ENCODE data around the gene GTF2IRD1. TPM values are rescaled to one million over a fixed set of nuclear protein-coding genes. Genes with fewer than 3 reads are reported as not detected.
"Not testable (repeated sequence)": the region's sequence is repeated elsewhere in the genome, so short reads cannot be mapped to it uniquely, and the experiment has no call there.

GTF2IRD1 gene
- total RNA-seq, 1 experiment from 2014 or later: not detected

DNA sequence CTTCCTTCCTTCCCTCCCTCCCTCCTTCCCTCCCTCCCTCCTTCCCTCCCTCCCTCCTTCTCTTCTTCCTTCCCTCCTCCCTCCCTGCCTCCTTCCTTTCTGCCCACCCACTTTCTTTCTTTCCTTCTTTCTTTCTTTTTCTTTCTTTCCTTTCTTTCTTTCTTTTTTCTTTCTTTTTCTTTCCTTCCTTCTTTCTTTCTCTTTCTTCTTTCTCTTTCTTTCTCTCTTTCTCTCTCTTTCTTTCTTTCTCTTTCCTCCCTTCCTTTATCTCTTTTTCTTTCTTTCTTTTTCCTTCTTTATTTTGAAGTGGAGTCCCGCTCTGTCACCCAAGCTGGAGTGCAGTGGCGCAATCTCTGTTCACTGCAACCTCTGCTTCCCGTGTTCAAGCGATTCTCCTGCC lies 33.7 kb upstream of the GTF2IRD1 start:
- H3K4me1 ChIP-seq (ENCODE audit: low read length): no peaks in the 10 kb centered on the region
- H3K36me3 ChIP-seq (ENCODE audit: insufficient read depth, low read length): no peaks in the 10 kb centered on the region
- H3K4me3 ChIP-seq (ENCODE audit: low read length): no peak overlapping the region
- no peak overlapping the region for H3K27ac ChIP-seq (ENCODE audit: low read length)
- H3K9me2 ChIP-seq (replicated peaks; ENCODE audit: insufficient read depth, low read length): no peaks in the 10 kb centered on the region
- H4K20me1 ChIP-seq (ENCODE audit: insufficient read depth, low read depth, low read length): no peaks in the 10 kb centered on the region
- no peaks in the 10 kb centered on the region for H3K27me3 ChIP-seq (ENCODE audit: low read length)
- no peaks in the 10 kb centered on the region for H3K9me3 ChIP-seq (ENCODE audit: low read length)
- no peak overlapping the region for H3K4me2 ChIP-seq (ENCODE audit: low read depth, low read length, poor library complexity, severe bottlenecking)
- H3K79me2 ChIP-seq (ENCODE audit: low read length): no peaks in the 10 kb centered on the region
- H2AFZ ChIP-seq (ENCODE audit: low read length): no peak overlapping the region
- no peak overlapping the region for H3K9ac ChIP-seq (ENCODE audit: low read length)
- DNase-seq: no peak

DNA sequence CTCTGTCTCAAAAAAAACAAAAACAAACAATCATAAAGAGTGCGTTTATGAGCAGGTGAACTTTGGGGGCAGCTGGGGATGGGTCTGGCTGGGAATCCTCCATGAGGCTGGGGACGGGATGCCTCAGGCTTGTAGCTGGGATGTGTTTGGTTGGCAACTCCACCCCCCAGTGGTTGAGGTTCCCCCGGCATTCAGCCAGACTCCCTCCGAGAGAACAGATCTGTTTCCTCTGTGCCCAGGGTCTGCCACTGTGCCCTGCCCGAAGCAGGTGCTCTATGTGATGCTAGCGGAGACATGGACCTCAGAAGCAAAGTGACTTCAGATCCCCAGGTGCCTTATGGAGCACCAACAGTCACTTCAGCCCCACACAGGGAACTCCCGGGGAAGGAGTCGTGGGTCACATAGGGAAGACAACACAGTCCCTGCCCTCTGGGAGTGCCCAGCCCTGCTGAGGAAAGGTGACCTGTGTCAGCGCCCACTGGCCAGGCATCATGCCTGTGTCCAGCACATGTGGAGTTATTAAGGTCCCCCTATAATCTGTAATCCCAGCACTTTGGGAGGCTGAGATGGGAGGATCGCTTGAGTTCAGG lies 29.3 kb upstream of the GTF2IRD1 start:
- Histone ChIP-seq H3K9ac (ENCODE audit: low read length) (no peak overlapping the region), H3K4me3 (ENCODE audit: low read length) (no peak overlapping the region), H4K20me1 (ENCODE audit: insufficient read depth, low read depth, low read length) (no peaks in the 10 kb centered on the region), H2AFZ (ENCODE audit: low read length) (no peak overlapping the region), H3K4me2 (ENCODE audit: low read depth, low read length, poor library complexity, severe bottlenecking) (no peak overlapping the region), H3K9me2 (replicated peaks; ENCODE audit: insufficient read depth, low read length) (no peaks in the 10 kb centered on the region), H3K27ac (ENCODE audit: low read length) (no peak overlapping the region), H3K79me2 (ENCODE audit: low read length) (no peaks in the 10 kb centered on the region), H3K27me3 (ENCODE audit: low read length) (no peaks in the 10 kb centered on the region), H3K9me3 (ENCODE audit: low read length) (no peaks in the 10 kb centered on the region), H3K36me3 (ENCODE audit: insufficient read depth, low read length) (no peaks in the 10 kb centered on the region), H3K4me1 (ENCODE audit: low read length) (no peaks in the 10 kb centered on the region)
- no peak for DNase-seq

DNA sequence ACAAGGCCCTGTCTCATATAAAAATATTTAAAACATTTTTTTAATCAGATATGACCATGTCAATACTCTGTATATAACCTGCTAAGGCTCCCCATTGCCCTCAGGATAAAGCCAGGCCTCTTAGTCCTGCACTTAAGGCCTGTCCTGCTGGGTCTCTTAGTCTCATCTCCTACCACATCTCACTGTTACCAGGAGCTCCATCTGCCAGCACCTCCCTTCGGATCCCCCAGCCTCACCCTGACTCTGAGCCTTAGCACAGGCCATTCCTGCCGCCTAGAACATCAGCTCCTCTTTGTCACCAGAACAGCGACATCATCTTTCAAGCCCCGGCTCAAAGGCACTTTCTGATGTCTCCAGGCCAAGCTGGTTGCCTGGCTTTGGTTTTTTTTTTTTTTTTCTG lies 25.7 kb upstream of the GTF2IRD1 start:
- no peaks in the 10 kb centered on the region for H3K9me2 ChIP-seq (replicated peaks; ENCODE audit: insufficient read depth, low read length)
- H3K4me3 ChIP-seq (ENCODE audit: low read length): no peak overlapping the region
- no peaks in the 10 kb centered on the region for H3K9me3 ChIP-seq (ENCODE audit: low read length)
- no peaks in the 10 kb centered on the region for H3K4me1 ChIP-seq (ENCODE audit: low read length)
- H3K79me2 ChIP-seq (ENCODE audit: low read length): no peaks in the 10 kb centered on the region
- no peaks in the 10 kb centered on the region for H4K20me1 ChIP-seq (ENCODE audit: insufficient read depth, low read depth, low read length)
- no peaks in the 10 kb centered on the region for H3K27me3 ChIP-seq (ENCODE audit: low read length)
- DNase-seq: no peak
- H3K4me2 ChIP-seq (ENCODE audit: low read depth, low read length, poor library complexity, severe bottlenecking): no peak overlapping the region
- H3K9ac ChIP-seq (ENCODE audit: low read length): no peak overlapping the region
- no peaks in the 10 kb centered on the region for H3K36me3 ChIP-seq (ENCODE audit: insufficient read depth, low read length)
- no peak overlapping the region for H3K27ac ChIP-seq (ENCODE audit: low read length)
- H2AFZ ChIP-seq (ENCODE audit: low read length): no peak overlapping the region

DNA sequence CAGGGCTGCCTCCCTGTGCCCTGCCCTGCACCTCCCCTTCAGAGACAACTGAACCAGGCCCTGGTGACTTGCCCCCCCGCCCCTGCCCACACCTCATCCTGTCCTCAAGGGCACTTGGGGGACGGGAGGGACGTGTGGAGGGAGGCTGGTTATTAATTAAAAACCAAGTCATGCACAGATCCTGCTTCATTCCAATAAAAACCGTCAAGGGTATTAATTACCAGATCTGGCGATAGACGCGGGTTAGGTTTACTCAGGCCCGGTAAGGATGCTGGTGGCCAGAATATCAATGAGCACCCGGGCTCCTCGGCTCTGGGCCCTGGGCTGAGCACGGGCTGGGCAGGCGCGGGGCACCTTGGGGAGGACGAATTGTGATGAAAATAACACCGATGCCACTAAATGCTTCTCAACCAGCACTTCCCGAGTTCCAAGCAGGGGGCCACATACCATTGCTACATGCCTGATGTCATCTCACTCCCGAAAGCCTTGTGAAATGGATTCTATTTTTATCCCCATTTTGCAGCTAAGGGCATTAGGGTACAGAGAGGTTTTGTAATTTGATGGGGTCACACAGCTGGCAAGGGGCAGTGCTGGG lies 24.5 kb upstream of the GTF2IRD1 start:
- no peaks in the 10 kb centered on the region for H3K4me1 ChIP-seq (ENCODE audit: low read length)
- no peak overlapping the region for H3K27ac ChIP-seq (ENCODE audit: low read length)
- H3K27me3 ChIP-seq (ENCODE audit: low read length): no peaks in the 10 kb centered on the region
- no peak overlapping the region for H3K9ac ChIP-seq (ENCODE audit: low read length)
- no peaks in the 10 kb centered on the region for H3K79me2 ChIP-seq (ENCODE audit: low read length)
- no peaks in the 10 kb centered on the region for H3K36me3 ChIP-seq (ENCODE audit: insufficient read depth, low read length)
- no peak overlapping the region for H3K4me2 ChIP-seq (ENCODE audit: low read depth, low read length, poor library complexity, severe bottlenecking)
- H3K9me2 ChIP-seq (replicated peaks; ENCODE audit: insufficient read depth, low read length): no peaks in the 10 kb centered on the region
- H3K4me3 ChIP-seq (ENCODE audit: low read length): no peak overlapping the region
- H4K20me1 ChIP-seq (ENCODE audit: insufficient read depth, low read depth, low read length): no peaks in the 10 kb centered on the region
- no peak overlapping the region for H2AFZ ChIP-seq (ENCODE audit: low read length)
- no peaks in the 10 kb centered on the region for H3K9me3 ChIP-seq (ENCODE audit: low read length)
- DNase-seq: no peak

DNA sequence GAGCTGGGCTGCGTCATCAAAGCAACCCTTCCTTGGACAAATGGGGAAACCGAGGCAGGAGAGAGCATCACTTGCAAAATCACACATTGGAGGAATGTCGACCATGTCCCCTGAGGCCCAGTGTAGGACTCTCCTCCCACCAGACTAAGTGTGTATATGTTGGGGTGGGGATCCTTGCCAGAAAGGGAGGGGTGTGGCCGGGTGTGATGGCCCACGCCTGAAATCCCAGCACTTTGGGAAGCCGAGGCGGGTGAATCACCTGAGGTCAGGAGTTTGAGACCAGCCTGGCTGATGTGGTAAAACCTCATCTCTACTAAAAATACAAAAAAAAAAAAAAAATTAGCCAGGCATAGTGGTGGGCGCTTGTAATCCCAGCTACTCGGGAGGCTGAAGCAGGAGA lies 23.3 kb upstream of the GTF2IRD1 start:
- H4K20me1 ChIP-seq (ENCODE audit: insufficient read depth, low read depth, low read length); H3K27me3 ChIP-seq (ENCODE audit: low read length); H3K9me3 ChIP-seq (ENCODE audit: low read length); H3K9ac ChIP-seq (ENCODE audit: low read length); H3K36me3 ChIP-seq (ENCODE audit: insufficient read depth, low read length); H3K4me3 ChIP-seq (ENCODE audit: low read length); H2AFZ ChIP-seq (ENCODE audit: low read length); H3K9me2 ChIP-seq (replicated peaks; ENCODE audit: insufficient read depth, low read length); H3K79me2 ChIP-seq (ENCODE audit: low read length); DNase-seq; H3K4me2 ChIP-seq (ENCODE audit: low read depth, low read length, poor library complexity, severe bottlenecking); H3K4me1 ChIP-seq (ENCODE audit: low read length); H3K27ac ChIP-seq (ENCODE audit: low read length): not testable (repeated sequence)

DNA sequence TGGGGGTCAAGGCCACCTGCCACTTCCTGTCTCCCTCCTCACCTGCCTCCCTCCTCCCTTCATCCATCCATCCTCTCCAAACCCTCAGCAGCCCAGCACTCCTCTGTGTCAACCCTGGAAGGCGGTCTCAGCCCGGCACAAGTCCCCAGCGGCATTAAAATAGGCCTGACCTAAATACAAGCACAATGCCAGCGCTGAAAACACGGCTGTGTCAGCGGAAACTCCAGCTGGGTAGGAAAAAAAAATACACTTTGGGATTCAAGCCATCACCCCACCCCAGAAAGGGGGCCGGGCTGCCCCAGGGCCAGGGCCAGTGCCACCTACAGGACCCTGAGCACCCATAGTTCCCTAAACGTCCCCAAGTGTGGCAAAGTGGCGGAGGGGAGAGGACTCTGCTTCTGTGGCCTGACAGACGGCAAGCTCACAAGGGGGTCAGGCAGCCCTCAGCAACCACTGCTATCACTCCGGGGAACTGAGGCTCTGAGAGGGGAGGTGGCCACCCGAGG lies 22.7 kb upstream of the GTF2IRD1 start:
- Histone ChIP-seq H3K4me2 (ENCODE audit: low read depth, low read length, poor library complexity, severe bottlenecking) (no peak overlapping the region), H3K9me3 (ENCODE audit: low read length) (no peaks in the 10 kb centered on the region), H3K79me2 (ENCODE audit: low read length) (no peaks in the 10 kb centered on the region), H3K27me3 (ENCODE audit: low read length) (no peaks in the 10 kb centered on the region), H3K36me3 (ENCODE audit: insufficient read depth, low read length) (no peaks in the 10 kb centered on the region), H3K4me3 (ENCODE audit: low read length) (no peak overlapping the region), H3K27ac (ENCODE audit: low read length) (no peak overlapping the region), H3K9ac (ENCODE audit: low read length) (no peak overlapping the region), H4K20me1 (ENCODE audit: insufficient read depth, low read depth, low read length) (no peaks in the 10 kb centered on the region), H3K9me2 (replicated peaks; ENCODE audit: insufficient read depth, low read length) (no peaks in the 10 kb centered on the region), H2AFZ (ENCODE audit: low read length) (no peak overlapping the region), H3K4me1 (ENCODE audit: low read length) (no peaks in the 10 kb centered on the region)
- no peak for DNase-seq

DNA sequence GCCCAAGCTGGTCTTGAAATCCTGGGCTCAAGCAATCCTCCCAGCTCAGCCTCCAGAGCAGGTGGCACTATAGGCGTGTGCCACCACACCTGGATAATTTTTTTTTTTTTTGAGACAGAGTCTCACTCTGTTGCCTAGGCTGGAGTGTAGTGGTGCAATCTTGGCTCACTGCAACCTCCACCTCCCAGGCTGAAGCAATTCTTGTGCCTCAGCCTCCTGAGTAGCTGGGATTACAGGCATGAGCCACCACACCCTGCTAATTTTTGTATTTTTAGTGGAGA lies 16.5 kb upstream of the GTF2IRD1 start:
- not testable (repeated sequence) for H4K20me1 ChIP-seq (ENCODE audit: insufficient read depth, low read depth, low read length); H3K9ac ChIP-seq (ENCODE audit: low read length); H3K27ac ChIP-seq (ENCODE audit: low read length); H2AFZ ChIP-seq (ENCODE audit: low read length); H3K4me3 ChIP-seq (ENCODE audit: low read length); H3K27me3 ChIP-seq (ENCODE audit: low read length); H3K36me3 ChIP-seq (ENCODE audit: insufficient read depth, low read length); H3K4me1 ChIP-seq (ENCODE audit: low read length); H3K9me2 ChIP-seq (replicated peaks; ENCODE audit: insufficient read depth, low read length); H3K79me2 ChIP-seq (ENCODE audit: low read length); H3K9me3 ChIP-seq (ENCODE audit: low read length); DNase-seq; H3K4me2 ChIP-seq (ENCODE audit: low read depth, low read length, poor library complexity, severe bottlenecking)

DNA sequence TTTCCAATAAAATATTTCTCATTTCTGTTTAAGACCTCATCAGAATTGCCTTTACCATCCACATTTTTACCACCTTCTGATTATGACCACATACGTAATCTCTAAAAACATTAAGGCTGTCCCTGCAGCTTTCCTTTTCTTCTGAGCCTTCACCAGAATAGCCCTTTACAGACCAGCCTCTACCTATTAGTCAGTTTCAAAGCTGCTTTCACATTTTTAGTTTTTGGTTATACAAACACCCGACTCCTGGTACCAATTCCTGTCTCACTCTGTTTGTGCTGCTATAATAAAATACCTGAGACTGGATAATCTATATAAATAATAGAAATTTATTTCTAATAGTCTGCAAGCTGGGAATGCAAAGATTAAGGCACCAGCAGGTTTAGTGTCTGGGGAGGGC lies 15.4 kb upstream of the GTF2IRD1 start:
- H3K27me3 ChIP-seq (ENCODE audit: low read length): no peaks in the 10 kb centered on the region
- DNase-seq: no peak
- H3K79me2 ChIP-seq (ENCODE audit: low read length): no peaks in the 10 kb centered on the region
- H3K9me3 ChIP-seq (ENCODE audit: low read length): no peaks in the 10 kb centered on the region
- H3K9ac ChIP-seq (ENCODE audit: low read length): no peak overlapping the region
- H3K27ac ChIP-seq (ENCODE audit: low read length): no peak overlapping the region
- H3K4me2 ChIP-seq (ENCODE audit: low read depth, low read length, poor library complexity, severe bottlenecking): no peak overlapping the region
- H4K20me1 ChIP-seq (ENCODE audit: insufficient read depth, low read depth, low read length): no peaks in the 10 kb centered on the region
- no peaks in the 10 kb centered on the region for H3K4me1 ChIP-seq (ENCODE audit: low read length)
- no peaks in the 10 kb centered on the region for H3K9me2 ChIP-seq (replicated peaks; ENCODE audit: insufficient read depth, low read length)
- H2AFZ ChIP-seq (ENCODE audit: low read length): no peak overlapping the region
- H3K36me3 ChIP-seq (ENCODE audit: insufficient read depth, low read length): no peaks in the 10 kb centered on the region
- H3K4me3 ChIP-seq (ENCODE audit: low read length): no peak overlapping the region

DNA sequence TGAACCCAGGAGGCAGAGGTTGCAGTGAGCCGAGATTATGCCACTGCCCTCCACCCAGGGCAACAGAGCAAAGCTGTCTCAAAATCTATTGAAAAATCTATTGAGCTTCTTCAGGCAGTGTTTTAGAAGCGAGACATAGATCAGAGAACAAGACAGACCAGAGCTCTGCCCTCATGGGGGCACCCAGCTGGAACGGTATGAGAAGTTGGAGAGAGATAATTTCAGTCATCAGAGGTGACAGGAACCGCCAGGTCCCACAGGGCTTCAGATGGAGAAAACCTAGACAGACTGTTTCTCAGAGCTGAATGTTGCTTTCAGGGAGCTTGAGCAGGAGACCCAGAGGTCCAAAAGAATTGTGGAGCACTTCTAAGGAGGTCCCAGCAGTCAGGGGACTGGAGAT lies 14.2 kb upstream of the GTF2IRD1 start:
- no peak for DNase-seq
- Histone ChIP-seq H3K9me3 (ENCODE audit: low read length) (no peaks in the 10 kb centered on the region), H3K9me2 (replicated peaks; ENCODE audit: insufficient read depth, low read length) (no peaks in the 10 kb centered on the region)

More for the DNA sequence above, 14.2 kb upstream of the GTF2IRD1 start:
- H3K4me3 ChIP-seq (ENCODE audit: low read length): no peak overlapping the region
- H3K36me3 ChIP-seq (ENCODE audit: insufficient read depth, low read length): no peaks in the 10 kb centered on the region
- no peaks in the 10 kb centered on the region for H3K4me1 ChIP-seq (ENCODE audit: low read length)
- no peak overlapping the region for H3K4me2 ChIP-seq (ENCODE audit: low read depth, low read length, poor library complexity, severe bottlenecking)
- no peak overlapping the region for H2AFZ ChIP-seq (ENCODE audit: low read length)
- no peak overlapping the region for H3K27ac ChIP-seq (ENCODE audit: low read length)
- no peaks in the 10 kb centered on the region for H3K79me2 ChIP-seq (ENCODE audit: low read length)
- no peaks in the 10 kb centered on the region for H3K27me3 ChIP-seq (ENCODE audit: low read length)
- no peak overlapping the region for H3K9ac ChIP-seq (ENCODE audit: low read length)
- no peaks in the 10 kb centered on the region for H4K20me1 ChIP-seq (ENCODE audit: insufficient read depth, low read depth, low read length)

Data from Karpas-422 (cell line).